ENCODE data around the gene DLG5.

DNA sequence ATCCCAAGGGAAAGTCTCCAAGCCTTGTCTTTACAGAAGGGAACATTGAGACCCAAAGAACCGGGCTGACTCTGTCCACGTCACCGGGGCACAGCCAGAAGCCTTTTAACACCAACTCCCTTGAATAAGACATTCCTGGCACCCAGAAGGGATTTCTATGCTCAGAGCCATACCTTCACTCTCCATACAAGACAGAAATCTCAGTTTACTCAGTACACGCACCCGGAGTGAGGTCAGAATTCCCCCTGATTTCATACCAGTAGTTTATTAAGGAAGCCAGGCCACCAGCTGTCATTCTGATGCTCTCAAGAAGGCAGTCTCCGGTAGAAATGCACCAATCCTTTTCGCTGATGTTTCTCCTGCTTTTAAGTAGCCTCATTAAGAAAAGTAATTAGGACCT lies 154.7 kb downstream of the DLG5 start:
- TF ChIP-seq POLR2A (IDR thresholded peaks at IDR 0.05) (no peak), POLR2AphosphoS5 (IDR thresholded peaks at IDR 0.05) (no peak)
- TF ChIP-seq, protein P1, sequence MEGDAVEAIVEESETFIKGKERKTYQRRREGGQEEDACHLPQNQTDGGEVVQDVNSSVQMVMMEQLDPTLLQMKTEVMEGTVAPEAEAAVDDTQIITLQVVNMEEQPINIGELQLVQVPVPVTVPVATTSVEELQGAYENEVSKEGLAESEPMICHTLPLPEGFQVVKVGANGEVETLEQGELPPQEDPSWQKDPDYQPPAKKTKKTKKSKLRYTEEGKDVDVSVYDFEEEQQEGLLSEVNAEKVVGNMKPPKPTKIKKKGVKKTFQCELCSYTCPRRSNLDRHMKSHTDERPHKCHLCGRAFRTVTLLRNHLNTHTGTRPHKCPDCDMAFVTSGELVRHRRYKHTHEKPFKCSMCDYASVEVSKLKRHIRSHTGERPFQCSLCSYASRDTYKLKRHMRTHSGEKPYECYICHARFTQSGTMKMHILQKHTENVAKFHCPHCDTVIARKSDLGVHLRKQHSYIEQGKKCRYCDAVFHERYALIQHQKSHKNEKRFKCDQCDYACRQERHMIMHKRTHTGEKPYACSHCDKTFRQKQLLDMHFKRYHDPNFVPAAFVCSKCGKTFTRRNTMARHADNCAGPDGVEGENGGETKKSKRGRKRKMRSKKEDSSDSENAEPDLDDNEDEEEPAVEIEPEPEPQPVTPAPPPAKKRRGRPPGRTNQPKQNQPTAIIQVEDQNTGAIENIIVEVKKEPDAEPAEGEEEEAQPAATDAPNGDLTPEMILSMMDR (IDR thresholded peaks at IDR 0.05), result no peak
